GM18867 (cell line): ENCODE results near the gene TP63.
"Not testable (repeated sequence)": the region's sequence is repeated elsewhere in the genome, so short reads cannot be mapped to it uniquely, and the experiment has no call there.

ENCODE experiments used
- ATAC-seq: cut with Tn5 transposase; IDR thresholded peaks from one replicate; pipeline ENCODE4 v1.9.1; 2021; ENCODE audit warnings: mild to moderate bottlenecking, moderate library complexity; ENCODE audit not compliant: unreplicated experiment

Gene TP63

DNA sequence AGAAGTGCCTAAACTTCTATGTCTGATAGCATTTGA is at the start of gene TP63:
TP63 (plus strand) TSS at position 17 of the 36 bp plus-strand sequence. CDS start 127 bp downstream, outside the sequence.
- ATAC-seq, result no peak

DNA sequence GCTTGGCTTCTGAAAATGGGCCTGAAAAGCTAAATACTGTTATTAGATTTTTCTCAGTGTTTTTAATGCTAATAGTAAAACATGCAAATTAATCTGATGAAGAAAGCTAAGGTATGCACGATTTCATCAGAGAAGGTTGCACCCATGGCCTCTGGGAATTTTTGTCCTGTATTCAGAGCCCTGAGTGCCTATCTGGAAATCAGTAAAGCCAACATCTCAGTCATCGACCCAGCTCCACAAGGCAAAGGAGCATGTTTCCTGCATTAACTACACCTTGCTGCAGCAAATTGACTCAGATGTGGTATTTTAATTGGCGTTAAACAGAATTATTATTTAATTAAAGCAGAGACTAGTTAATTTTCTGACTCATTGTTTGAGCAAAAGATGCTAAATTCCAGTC is 49.0 kb upstream of the TP63 start:
- ATAC-seq, result no peak

DNA sequence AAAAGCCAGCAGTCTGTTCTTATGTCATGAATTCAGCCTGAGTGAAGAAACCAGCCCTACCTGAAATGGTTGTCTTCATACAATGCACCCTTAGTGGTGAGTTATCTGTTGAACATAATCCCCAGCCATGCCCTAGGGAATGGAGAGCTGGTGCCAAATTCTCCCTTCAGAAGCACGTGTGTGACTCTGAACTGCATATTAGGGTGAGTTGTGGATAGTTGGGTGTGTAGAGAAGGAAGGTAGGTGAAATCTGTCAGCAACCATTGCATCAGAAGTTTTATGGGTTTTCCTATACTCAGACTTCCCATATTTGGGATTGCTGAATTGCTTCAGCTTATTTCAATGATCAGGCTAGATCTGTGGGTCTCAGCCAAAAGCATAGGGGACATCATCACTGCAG is 46.5 kb upstream of the TP63 start:
- no peak for ATAC-seq

DNA sequence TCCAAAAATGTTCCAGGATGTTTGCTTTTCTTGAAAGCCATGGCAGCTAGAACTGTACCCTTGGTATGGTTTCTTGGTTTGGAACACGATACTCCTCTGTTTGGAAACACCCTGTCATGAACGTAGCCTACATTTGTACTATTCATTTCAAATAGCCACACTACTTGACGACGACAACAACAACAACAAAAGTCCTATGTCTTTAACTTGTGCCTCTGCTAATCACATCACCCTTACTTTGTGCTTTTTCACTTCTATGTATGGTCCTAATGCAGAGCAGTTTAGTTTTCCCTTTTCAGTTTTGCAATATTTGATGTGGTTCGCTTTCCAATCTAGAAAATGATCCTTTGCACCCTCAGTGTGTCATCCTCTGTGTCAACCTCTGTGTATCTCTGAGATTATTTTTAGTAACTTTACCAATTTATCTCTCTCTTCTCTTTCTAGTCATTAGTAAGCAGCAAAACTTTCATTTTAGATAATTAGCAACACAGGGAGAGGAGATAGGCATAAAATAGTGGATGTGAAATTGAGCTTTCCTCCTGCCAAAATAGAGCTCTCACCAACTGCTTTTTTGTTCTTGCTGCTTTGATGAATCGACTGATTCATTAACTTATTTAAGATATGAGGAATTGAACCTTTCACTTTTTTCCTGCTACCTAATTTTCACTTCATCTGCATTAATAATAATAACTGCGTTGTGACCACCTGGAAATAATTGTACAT is 44.1 kb upstream of the TP63 start:
- peak; percentile 77 for ATAC-seq

DNA sequence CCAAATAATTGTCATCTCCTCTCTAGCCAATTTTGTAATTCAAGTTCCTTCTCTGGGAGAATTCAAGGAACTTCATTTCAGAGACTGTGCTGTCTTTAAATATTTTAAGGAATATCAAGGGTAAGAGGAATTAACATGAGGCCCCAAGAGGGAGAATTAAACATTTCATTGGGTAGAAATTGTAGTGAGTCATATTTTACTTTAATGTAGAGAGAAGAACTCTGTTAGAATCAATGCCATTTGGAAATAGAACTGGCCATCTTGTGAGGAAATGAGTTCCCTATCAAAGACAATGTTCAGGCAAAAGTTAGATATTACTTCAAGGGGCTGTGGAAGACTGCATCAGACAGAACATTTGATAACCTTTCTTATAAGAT is 43.5 kb upstream of the TP63 start:
- no peak for ATAC-seq

DNA sequence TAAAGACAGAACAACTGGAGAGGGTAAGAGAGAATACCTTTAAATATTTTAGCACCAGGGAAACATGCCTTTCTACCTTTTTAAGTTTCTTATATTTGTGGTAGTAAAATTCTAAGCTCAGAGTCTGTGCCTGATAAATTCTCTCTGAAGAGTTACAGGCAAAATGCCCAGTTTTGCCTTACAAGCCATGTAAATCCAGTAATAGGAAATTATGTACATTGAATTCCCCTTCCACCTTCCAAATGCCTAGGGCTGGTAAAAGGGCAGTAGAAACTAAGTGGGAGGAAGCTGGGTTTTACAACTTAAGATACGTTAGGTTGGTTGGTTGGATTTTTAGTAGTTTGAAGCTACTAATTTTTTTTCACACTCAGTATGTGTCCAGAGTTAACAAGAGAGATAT is 43.1 kb upstream of the TP63 start:
- ATAC-seq, result no peak

DNA sequence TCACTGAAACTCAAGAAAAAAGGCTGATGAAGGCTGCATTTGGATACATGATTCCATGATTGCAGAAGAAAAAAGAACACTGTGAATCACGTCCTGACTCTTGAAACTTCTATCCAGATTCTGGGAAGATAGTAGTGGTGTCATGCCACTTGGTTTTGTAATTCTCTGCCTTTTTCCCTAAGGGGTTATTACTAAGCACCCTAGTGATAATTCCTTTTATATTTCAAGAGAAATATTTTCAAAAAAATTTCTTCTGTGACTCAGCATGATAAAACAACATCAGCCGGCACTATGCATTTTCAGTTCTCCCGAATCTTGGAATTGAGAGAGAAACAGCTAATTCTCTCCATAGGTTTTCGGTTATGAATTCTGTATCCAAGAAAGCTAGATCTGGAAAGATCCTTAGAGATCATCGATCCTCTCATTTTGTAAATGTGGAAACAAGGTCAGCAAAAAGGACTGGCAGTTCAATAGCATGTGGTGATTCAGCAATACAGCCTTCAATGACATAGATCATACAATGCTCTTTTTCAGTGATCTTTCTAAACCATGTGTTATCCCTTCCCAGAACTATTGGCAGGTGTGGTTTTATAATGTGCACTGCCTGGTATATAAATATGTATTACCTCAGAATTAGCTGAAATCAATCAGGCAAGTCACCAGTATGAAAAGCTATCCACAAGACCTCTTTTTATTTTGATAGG is 42.6 kb upstream of the TP63 start:
- no peak for ATAC-seq

DNA sequence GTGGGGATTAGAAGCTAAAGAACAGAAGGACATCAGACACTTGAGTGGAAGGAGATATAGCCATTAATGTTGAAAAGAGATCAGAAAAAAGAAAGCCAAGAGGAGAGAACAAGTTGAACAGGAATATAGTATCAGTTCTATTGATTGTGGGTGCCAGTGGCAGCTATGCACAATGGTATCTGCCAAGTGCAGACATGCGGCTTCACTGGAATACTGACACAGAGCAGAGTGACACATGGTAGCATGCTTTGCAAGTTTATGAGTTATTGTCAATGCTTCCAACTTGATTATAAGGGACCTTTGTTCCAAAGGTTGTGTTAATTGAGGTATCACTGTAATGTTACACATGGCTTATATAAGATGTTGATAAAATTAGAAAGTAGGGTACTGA is 42.0 kb upstream of the TP63 start:
- ATAC-seq, result no peak

DNA sequence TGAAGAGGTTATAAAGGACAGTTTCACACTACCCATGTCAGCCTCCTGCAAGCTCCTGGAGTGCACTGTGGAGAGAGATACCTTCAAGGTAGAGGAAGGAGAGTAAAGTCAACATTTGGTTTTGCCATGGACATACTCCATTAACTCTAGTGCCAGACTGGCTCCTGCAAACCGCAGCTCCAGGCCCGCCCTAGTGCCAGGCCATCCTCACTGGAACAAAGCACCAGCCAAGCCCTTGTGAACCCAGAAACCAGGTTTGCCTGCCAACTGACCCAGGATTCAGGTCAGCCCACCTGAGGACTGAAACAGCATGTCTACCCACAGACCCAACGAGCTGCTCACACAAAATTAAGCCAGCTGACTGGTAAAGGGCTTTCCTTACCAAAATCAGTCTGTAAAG is 41.0 kb upstream of the TP63 start:
- ATAC-seq, result no peak

DNA sequence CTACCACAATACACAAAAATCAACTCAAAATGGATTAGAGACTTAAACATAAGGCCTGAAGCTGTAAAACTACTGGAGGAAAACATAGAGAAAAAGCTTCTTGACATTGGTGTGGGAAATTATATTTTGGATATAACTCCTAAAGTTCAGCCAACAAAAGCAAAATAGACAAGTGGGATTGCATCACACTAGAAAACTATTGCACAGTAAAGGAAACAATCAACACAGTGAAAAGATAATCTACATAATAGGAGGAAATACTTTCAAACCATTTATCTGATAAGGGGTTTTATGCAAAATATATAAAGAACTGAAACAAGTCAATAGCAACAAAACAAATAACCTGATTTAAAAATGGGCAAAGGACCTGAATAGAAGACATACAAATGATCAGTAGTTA is 37.6 kb upstream of the TP63 start:
- no peak for ATAC-seq

DNA sequence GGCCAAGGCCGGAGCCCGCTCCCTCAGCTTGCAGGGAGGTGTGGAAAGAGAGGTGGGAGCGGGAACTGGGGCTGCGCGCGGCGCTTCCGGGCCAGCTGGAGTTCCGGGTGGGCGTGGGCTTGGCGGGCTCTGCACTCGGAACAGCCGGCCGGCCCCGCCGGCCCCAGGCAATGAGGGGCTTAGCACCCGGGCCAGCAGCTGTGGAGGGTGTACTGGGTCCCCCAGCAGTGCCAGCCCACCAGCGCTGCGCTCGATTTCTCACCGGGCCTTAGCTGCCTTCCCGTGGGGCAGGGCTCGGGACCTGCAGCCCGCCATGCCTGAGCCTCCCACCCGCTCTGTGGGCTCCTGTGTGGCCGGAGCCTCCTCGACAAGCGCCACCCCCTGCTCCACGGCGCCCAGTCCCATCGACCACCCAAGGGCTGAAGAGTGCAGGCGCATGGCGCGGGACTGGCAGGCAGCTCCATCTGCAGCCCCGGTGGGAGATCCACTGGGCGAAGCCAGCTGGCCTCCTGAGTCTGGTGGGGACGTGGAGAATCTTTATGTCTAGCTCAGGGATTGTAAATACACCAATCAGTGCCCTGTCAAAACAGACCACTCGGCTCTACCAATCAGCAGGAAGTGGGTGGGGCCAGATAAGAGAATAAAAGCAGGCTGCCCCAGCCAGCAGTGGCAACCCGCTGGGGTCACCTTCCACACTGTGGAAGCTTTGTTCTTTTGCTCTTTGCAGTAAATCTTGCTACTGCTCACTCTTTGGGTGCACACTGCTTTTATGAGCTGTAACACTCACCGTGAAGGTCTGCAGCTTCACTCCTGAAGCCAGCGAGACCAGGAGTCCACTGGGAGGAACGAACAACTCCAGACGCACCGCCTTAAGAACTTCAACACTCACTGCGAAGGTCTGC is 34.9 kb upstream of the TP63 start:
- ATAC-seq, result not testable (repeated sequence)

DNA sequence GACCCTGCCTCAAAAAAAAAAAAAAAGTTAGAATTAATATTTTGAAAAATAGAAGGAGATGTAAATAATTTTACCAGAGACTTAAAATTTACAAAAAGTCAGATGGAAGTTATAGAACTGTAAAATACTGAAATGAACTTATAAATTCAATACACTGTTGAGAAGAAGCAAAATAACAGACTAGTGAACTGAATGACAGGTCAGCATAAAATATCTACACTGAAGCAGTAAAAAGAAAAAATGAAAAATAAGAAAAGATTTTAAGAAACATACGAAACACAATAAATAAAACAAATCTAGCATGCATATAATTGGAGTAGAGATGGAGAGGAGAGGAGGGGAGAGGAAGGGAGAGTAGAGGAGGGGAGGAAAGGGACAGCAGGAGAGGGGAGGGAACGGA is 33.3 kb upstream of the TP63 start:
- ATAC-seq, result no peak

DNA sequence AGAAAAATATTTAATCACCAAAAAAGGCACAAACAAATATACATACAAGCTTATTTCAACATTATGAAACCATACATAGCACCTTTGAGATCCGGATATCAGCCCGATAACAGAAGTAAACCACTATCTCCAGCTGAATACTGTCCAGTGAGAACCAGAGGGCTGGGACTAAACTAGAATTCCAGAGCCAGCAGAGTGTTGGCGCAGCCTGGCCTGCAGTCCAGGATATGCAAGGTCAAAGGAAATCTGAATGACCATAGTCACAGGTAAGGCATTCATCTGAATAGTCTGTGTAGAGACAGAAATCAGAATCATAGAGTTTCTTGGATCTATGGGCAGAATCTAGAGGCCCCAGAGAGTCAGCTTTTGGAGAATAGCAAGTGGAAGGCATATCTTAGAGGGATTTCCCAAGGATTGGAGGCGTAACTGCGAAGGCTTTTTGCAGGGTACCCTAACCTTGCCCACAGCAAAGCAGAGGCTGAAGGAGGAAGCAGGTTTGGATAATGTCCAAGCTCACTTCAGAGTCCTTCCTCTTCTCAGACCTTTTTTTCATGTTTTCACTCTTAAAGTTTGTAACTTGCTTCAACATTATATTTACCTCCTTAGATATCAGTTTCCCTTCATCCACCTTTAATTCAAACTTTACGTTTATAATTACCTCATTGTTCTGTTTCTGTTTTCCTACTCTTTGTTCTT is 32.5 kb upstream of the TP63 start:
- no peak for ATAC-seq

DNA sequence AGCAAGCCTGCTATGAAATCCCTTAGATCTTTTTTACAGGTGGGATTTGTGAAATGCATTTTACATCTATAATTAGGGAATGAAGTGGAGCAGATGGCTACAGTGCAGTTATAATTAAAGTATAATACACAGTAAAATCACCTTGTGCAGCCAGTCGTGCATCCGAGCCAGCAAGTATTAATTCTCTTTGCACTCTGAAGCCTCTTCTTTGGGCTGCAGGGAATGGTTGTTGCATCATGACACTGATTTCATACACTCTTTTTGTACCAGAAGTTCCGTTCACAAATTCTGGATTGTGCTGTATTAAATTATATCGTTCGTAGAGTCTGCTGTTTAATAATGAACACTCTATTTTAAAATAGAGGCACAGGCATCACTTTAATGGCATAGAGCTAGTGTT is 28.7 kb upstream of the TP63 start:
- ATAC-seq, result no peak

DNA sequence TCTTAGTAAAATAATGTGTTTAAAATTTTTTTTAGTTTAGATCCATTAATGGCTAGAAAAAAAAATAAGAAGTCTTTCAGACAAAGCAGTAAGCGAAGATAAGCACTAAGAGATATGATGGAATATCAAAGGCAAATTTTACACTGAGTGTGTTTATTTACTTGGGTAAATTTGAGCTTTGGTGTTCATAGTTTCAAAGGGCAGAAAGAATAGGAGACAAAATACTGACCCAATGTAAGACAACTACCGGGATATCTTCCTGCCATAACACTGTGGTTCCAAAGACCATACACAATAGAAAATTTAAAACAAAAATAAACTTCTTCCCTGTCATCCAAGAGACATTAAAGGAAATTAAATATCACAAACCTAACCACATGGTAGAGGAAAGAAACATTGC is 25.5 kb upstream of the TP63 start:
- no peak for ATAC-seq

DNA sequence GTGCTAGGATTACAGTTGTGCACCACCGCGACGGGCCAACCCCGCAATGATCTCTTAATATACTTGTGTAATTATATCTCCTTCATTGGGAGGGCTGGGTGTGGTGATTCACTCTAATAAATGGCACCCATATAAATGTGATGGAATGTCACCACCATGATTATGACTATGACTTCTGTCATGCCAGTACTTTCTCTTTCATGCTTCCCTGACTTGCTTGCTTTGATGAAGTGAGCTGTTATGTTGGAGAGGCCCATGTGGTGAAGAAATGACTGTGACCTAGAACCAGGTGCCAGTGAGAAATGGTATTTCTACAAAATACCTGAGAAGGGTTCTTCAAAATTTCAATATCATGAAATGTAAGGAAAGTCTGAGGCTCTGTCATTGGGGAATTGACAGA is 24.4 kb upstream of the TP63 start:
- no peak for ATAC-seq

DNA sequence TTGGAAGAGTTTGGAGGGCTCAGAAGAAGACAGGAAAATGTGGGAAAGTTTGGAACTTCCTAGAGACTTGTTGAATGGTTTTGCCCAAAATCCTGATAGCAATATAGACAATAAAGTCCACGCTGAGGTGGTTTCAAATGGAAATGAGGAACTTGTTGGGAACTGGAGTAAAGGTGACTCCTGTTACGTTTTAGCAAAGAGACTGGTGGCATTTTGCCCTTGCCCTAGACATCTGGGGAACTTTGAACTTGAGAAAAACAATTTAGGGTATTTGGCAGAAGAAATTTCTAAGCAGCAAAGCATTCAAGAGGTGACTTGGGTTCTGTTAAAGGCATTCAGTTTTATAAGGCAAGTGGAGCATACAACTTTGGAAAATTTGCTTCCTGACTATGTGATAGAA is 18.5 kb upstream of the TP63 start:
- ATAC-seq, result not testable (repeated sequence)

DNA sequence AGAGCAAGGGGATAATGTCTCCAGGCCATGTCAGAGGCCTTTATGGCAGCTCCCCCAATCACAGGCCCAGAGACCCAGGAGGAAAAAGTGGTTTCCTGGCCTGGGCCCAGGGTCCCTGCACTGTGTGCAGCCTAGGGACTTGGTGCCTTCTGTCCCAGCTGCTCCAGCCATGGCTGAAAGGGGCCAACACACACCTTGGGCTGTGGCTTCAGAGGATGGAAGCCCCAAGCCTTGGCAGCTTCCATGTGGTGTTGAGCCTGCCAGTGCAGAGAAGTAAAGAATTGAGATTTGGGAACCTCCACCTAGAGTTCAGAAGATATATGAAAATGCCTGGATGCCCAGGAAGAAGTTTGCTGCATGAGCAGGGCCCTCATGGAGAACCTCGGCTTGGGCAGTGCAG is 18.1 kb upstream of the TP63 start:
- no peak for ATAC-seq

DNA sequence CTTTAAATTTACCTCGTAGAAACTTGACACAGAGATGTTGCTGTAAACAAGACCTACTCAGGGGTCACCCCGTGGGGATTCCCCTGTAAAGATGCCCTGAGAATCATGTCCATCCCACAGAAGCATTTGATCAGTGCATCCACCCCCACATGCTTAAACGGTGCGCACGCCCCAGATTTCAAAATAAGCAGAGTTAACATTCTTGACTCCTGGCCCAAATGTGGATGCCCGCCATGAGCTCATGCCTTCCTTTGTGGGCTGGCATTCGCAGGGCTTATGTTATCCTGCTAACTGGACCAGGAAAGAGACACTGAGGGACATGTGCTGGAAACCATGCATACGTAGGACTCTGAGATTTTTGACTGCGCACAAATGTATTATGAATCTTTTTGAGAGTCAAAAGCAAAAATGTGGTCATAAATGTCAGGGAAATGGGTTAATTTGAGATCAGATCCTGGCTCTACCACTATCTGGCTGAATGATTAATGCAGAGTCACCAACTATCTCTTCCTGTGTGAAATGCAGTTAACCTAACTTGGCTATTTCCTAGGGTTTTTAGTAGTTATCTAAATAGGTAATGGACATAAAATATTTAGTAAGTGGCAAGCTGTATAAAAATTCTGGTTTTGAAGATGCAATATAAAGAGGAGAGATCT is 9.1 kb upstream of the TP63 start:
- ATAC-seq, result no peak

DNA sequence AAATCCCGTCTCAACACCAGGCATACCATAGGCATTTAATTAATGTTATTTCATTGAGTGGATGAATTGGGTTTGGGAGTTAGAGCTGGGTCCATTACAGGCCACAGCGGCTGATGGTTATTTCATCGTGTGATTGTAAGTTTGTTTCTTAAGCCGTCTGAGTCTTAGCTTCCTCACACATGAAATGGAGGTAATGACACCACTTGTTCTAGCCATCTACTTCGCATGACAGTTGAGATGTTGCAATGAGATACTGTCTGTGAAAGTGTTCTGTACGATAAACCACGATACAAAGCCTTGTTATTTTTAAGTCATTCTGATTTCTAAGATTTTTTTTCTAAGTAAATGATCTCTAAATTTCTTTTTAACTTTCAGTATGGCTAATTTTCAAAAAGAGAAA is 8.6 kb upstream of the TP63 start:
- ATAC-seq, result no peak

DNA sequence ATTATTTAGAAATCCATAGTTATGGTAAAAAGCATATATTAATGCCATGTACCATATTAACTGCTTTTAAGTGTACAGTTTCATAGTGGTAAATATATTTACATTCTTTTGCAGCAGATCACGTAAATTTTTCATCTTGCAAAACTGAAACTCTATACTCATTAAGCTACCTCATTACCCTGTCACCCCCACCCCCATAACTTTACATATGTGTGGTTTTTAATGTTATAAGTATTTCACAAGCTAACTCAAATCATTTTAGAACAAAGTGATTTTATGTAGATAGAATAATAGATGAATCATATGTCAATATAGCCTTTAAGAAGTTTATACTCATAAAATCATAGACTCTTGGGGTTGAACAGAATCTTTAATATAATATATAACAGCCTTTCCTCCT is 7.1 kb upstream of the TP63 start:
- no peak for ATAC-seq
